ENCODE data around the gene IGF1R.

GRCh38 chr15:98794211-98794610 lies 145.9 kb downstream of the IGF1R start:
- TF ChIP-seq CTCF (IDR thresholded peaks at IDR 0.05; ENCODE audit: insufficient read depth, low read length) (no peak), REST (IDR thresholded peaks at IDR 0.05; ENCODE audit: insufficient replicate concordance, low read depth) (no peak), POLR2AphosphoS5 (IDR thresholded peaks at IDR 0.05; ENCODE audit: low read depth) (no peak), GABPA (IDR thresholded peaks at IDR 0.05; ENCODE audit: low read depth) (no peak), SPI1 (IDR thresholded peaks at IDR 0.05; ENCODE audit: borderline replicate concordance, low read depth) (no peak)
